HG02884 (cell line): Measurements from ENCODE around the gene GPR156.
"Not testable (repeated sequence)": the region's sequence is repeated elsewhere in the genome, so short reads cannot be mapped to it uniquely, and the experiment has no call there.

Source experiments
- ATAC-seq: cut with Tn5 transposase; IDR thresholded peaks from one replicate; pipeline ENCODE4 v1.9.1; 2021; ENCODE audit warnings: mild to moderate bottlenecking, moderate library complexity; ENCODE audit not compliant: unreplicated experiment

The GPR156 gene

DNA sequence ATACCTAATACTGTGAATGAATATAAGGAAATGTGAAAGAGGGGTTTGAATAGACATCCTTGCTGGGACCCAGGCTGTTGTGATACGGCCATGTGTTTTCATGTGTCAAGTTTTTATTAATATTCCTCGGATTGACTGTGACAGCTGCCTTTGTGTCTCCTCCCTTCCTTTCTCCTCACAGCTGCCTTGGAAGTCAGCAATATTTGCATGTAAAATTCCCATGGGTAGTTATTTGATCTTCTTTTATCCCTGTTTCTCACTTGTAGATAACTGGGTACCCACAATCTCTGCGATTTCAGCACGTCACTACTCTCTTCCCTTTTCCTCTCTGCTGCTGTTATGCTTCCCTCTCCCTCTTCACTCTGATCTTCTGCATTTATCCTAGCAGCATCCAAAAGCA, 9.4 kb downstream of the GPR156 start:
- no peak for ATAC-seq

- ATAC-seq: no peak
Observed at GRCh38 chr3:120274739-120275167, 10.3 kb downstream of the GPR156 start.

DNA sequence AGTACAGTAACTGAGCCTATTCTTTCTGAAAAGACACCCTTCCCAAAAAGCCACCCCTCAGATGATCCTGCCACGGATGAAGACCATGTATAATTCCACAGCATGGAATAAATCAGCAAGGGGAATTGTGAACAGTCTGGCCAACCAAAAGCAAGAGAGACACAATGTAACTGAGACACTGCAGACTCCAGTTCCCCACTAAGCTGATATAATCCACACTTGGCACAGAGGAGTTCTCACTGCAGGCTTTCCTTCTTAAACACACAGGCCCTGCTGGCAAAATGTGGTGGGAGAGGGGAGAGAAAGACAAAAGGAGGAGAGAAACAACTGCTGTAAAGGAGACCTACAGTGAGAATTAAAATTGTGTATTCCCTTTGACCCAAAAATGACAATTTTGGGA, 12.7 kb downstream of the GPR156 start:
- no peak for ATAC-seq

DNA sequence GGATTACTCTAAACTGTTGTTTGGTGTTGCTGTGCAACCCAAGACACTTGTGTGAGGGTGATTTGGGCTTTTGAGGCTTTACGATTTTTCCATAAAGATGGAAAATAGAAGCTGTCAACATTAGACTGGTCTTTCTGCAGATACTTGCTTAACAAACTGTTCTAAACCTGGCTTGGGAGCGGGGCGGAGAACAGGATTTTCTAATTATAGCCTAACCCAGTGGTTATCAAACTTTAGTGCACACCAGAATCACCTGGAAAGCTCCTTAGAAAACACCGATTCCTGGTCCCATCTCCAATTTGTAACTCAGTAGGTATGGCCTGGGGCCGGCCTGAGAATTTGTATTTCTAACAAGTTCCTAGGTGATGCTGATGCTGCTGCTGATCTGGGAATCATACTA, 19.0 kb downstream of the GPR156 start:
- ATAC-seq: no peak

DNA sequence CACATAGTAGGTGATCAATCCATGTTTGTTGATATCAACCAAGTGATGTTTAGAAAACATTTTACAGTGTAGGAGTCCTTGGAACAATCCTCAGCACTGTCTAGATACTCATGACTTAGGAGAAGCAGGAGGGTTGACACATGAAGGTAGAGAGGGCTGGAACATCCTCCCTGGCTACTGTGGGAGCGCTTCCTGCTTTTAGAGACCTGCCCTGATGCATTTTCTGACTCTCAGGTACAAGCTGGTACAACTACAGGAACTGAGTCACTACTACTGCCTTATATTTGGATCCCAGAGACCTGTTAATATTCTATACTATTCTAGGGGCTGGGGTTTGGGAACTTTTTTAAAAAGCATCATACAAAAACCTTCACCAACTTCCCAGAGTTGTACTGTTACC, 20.1 kb downstream of the GPR156 start:
- ATAC-seq: no peak

- no peak for ATAC-seq
Observed at GRCh38 chr3:120263792-120264191, 21.2 kb downstream of the GPR156 start.

DNA sequence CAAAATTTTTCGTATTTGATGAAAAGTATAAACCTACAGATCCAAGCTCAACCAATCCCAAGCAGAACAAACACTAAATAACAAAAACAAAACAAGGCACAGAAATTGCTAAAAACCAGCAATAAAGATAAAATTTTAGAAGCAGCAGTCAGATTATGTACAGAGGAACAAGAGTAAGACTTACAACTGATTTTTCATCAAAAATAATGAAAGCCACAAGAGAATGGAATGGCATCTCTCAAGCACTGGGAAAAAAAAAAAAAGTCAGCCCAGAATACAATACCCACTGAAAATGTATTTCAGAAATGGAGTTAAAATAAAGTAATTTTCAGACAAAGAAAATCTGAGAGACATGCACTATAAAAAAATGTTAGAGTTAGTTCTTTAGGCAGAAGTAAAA, 27.0 kb downstream of the GPR156 start:
- ATAC-seq: no peak

DNA sequence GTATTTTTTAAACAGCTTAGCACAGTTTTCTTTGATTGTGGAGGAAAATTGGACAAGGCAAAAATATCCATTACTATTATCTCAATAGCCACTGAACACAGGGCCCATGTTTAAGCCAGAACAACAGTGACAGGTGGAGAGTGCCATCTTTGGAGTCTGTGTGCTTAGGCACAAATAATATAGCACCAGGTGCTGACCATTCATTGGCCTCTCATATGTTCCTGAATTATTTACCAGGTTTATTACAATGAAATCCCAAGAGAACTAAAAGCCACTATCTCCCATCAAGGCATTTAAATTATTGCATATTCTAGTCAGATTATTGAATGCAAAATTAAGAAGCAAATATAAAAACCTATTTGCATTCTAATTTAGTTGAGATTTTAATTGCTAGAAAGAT, 39.6 kb downstream of the GPR156 start:
- ATAC-seq: no peak

GRCh38 chr3:120244834-120245225, 40.2 kb downstream of the GPR156 start:
- ATAC-seq: no peak

DNA sequence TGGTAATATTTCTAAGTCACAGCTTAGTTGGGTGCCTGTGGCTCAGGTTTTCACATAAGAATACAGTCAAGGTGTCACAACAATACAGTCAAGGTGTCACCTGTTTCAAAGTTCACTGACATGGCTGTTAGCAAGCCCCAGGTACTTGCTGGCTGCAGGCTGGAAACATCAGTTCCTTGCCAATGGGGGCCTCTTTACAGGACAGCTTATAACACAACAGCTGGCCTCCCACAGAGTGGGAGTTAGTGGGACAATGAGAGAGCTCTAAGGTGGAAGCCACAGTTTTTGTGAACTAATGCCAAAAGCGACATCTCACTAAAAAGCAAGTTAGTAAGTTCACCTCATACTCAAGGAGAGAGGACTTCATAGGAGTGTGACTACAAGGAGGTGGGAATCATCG, 45.4 kb downstream of the GPR156 start:
- no peak for ATAC-seq

- no peak for ATAC-seq
Observed at GRCh38 chr3:120227710-120228347, 57.2 kb downstream of the GPR156 start.

- no peak for ATAC-seq
Observed at GRCh38 chr3:120224237-120224636, 60.8 kb downstream of the GPR156 start.

DNA sequence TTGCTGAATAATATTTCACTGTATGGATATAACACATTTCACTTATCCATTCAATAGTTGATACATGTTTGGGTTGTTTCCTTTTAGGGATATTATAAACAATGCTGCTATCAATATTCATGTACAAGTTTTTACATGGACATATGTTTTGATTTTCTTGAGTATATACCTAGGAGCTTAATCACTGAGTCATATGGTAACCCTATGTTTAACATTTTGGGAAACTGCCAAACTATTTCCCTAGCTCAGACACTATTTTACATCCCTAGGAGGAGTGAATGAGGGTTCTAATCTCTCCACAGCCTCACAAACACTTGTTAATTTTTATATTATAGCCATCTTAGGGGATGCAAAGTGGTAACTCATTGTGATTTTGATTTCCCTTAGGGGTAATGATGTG, 66.0 kb downstream of the GPR156 start:
- no peak for ATAC-seq

GRCh38 chr3:120216633-120217032, 68.4 kb downstream of the GPR156 start:
- ATAC-seq: not testable (repeated sequence)

- ATAC-seq: no peak
Observed at GRCh38 chr3:120214176-120214575, 70.8 kb downstream of the GPR156 start.

GRCh38 chr3:120212505-120212904, 72.5 kb downstream of the GPR156 start:
- ATAC-seq: no peak

DNA sequence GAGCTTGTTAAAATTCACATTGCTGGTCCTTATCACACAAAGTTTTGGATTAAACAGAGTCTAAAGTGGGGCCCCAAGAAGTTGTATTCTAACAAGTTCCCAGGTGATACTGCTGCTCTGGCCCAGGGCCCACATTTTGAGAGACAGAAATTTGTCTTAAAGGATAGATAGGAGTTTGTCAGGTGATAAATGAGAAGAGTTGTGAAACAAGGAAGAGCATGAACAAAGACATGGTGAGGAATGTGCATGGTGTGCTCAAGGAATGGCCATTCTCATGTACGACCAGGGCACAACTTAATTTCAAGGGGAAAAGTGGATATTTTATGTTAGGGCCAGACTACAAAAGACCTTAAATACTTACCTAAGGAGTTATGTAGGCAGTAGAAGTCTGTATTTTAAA, 75.6 kb downstream of the GPR156 start:
- no peak for ATAC-seq

- no peak for ATAC-seq
Observed at GRCh38 chr3:120204338-120204737, 80.7 kb downstream of the GPR156 start.

DNA sequence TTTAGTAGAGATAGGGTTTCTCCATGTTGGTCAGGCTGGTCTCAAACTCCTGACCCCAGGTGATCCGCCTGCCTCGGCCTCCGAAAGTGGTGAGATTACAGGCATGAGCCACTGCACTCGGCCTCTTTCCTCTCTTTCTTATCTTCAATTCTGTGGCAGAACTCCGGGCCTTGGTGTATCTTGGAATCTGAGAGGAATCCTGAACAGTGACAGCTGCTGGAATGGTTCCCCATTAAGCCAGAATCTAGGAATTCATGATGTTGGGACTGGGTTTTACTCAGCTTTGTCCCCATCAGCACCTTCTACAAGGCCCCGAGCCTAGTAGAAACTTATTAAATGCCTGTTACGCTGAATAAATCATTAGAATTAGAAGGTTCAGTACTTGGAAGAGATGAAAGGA, 81.4 kb downstream of the GPR156 start:
- no peak for ATAC-seq

DNA sequence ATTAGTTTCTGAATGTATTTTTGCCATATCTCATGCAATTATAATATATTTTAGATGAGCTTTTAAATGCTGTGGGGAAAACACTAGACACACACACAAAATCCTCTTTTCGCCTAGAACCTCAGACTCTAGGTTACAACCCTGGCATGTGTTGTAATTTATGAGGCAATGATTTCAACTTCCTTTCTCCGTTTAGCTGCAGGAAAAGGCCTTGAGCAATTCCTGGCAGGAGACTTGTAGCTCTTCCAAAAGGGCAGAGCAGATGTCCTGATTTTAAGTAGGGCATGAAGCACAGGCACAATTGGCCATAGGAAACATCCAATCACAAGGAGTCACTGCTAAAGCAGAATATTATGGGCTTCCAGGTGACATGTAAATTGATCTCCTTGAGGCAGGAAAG, 82.0 kb downstream of the GPR156 start:
- ATAC-seq: no peak

GRCh38 chr3:120202363-120202762, 82.7 kb downstream of the GPR156 start:
- no peak for ATAC-seq

GRCh38 chr3:120200493-120201235, 84.4 kb downstream of the GPR156 start:
- no peak for ATAC-seq
